Measurements from ENCODE around the gene INAFM1. TPM values are rescaled to one million over a fixed set of nuclear protein-coding genes. Genes with fewer than 3 reads are reported as not detected.
"Not testable (repeated sequence)": the region's sequence is repeated elsewhere in the genome, so short reads cannot be mapped to it uniquely, and the experiment has no call there.

The INAFM1 gene
- polyA plus RNA-seq, 1 of the 3 experiments (the other 2 are of a cell fraction), result 5.5 TPM

- Histone ChIP-seq H3K27ac (ENCODE audit: low read depth in 2 of 2, low read length in 1 of 2) (peak overlapping the region in 1 of 2 experiments; percentile 39; a peak in 2 of 4 replicates), H3K9ac (peak overlapping the region; percentile 59; the same call in 1 of the 2 replicates), H3K36me3 (replicated peaks in 1 of 2; ENCODE audit: control insufficient read depth in 1 of 2, insufficient read depth in 2 of 2, low read length in 1 of 2) (peaks cover 6 to 8% of the 10 kb centered on the region in 2 experiments), H3K27me3 (ENCODE audit: insufficient read depth) (no peaks in the 10 kb centered on the region), H3K9me3 (no peaks in the 10 kb centered on the region), H3K79me2 (ENCODE audit: insufficient read depth) (no peaks in the 10 kb centered on the region), H4K20me1 (ENCODE audit: insufficient read depth) (no peaks in the 10 kb centered on the region; the same call in 1 of the 2 replicates), H3K9me2 (no peaks in the 10 kb centered on the region), H3K4me1 (ENCODE audit: control insufficient read depth in 1 of 2, insufficient read depth in 2 of 2, low read depth in 1 of 2, low read length in 1 of 2) (peaks cover 10 to 18% of the 10 kb centered on the region in 2 experiments; a peak in 3 of 4 replicates), H3K4me2 (peak overlapping the region; percentile 82), H3K4me3 (ENCODE audit: low read depth in 2 of 2, low read length in 1 of 2) (peak overlapping the region in 1 of 2 experiments; percentile 56; a peak in 2 of 4 replicates), H2AFZ (ENCODE audit: low read depth) (no peak overlapping the region), H3F3A (replicated peaks; ENCODE audit: insufficient read depth) (peaks cover 28% of the 10 kb centered on the region)
- ChIA-PET CTCF (interaction anchor here (0.7 to 3.7 kb wide), 10 partner anchors 9 to 423 kb away, joined by 3 to 34 read pairs (median 5); partner anchors contain the start of gene DHX34), POLR2A (interaction anchor here (2.6 kb wide), 1 partner anchor 19 kb away, joined by 18 read pairs; the partner anchor contains the start of gene CCDC9)
- TF ChIP-seq TAF1 (IDR thresholded peaks at IDR 0.05; ENCODE audit: borderline replicate concordance, low read depth, low read length) (no peak), EP300 (IDR thresholded peaks at IDR 0.05; ENCODE audit: borderline replicate concordance in 1 of 2, low read depth in 1 of 2, low read length in 1 of 2) (no peak), GABPA (IDR thresholded peaks at IDR 0.05; ENCODE audit: low read depth) (no peak), FOSL2 (IDR thresholded peaks at IDR 0.05; ENCODE audit: borderline replicate concordance, low read depth) (no peak), EZH2phosphoT487 (IDR thresholded peaks at IDR 0.05; ENCODE audit: borderline replicate concordance, low read depth) (no peak), YY1 (IDR thresholded peaks at IDR 0.05; ENCODE audit: low read depth) (no peak), MAX (IDR thresholded peaks at IDR 0.05; ENCODE audit: low read depth) (no peak), ELF1 (IDR thresholded peaks at IDR 0.05) (no peak)
- DNase-seq, result no peak
- WGBS (ENCODE audit: low lambda C conversion rate), result 73% methylated on average over 10 of the region's 13 CpGs
Observed at GRCh38 chr19:47275791-47276461, 1.2 kb downstream of the INAFM1 start.

- H3K4me3 ChIP-seq (ENCODE audit: low read depth in 2 of 2, low read length in 1 of 2); H3K36me3 ChIP-seq (replicated peaks in 1 of 2; ENCODE audit: control insufficient read depth in 1 of 2, insufficient read depth in 2 of 2, low read length in 1 of 2); DNase-seq; H3K9me2 ChIP-seq; H3K9ac ChIP-seq; H4K20me1 ChIP-seq (ENCODE audit: insufficient read depth); H3K79me2 ChIP-seq (ENCODE audit: insufficient read depth); H3K27ac ChIP-seq (ENCODE audit: low read depth in 2 of 2, low read length in 1 of 2); H2AFZ ChIP-seq (ENCODE audit: low read depth); H3K27me3 ChIP-seq (ENCODE audit: insufficient read depth); H3K9me3 ChIP-seq; H3K4me2 ChIP-seq: not testable (repeated sequence)
- Histone ChIP-seq H3K4me1 (ENCODE audit: control insufficient read depth in 1 of 2, insufficient read depth in 2 of 2, low read depth in 1 of 2, low read length in 1 of 2) (peaks cover 10 to 18% of the 10 kb centered on the region in 2 experiments; a peak in 3 of 4 replicates), H3F3A (replicated peaks; ENCODE audit: insufficient read depth) (peaks cover 28% of the 10 kb centered on the region)
- ChIA-PET POLR2A (interaction anchor here (2.6 kb wide), 1 partner anchor 20 kb away, joined by 18 read pairs; the partner anchor contains the start of gene CCDC9), CTCF (interaction anchor here (0.9 to 3.7 kb wide), 5 partner anchors 8 to 115 kb away, joined by 3 to 34 read pairs (median 14); partner anchors contain the start of gene DHX34)
- 94% methylated on average over 3 of the region's 3 CpGs for WGBS (ENCODE audit: low lambda C conversion rate)
Observed at GRCh38 chr19:47276513-47276912, 1.8 kb downstream of the INAFM1 start.

- H3K36me3 ChIP-seq (replicated peaks in 1 of 2; ENCODE audit: control insufficient read depth in 1 of 2, insufficient read depth in 2 of 2, low read length in 1 of 2), result peaks cover 0 to 8% of the 10 kb centered on the region in 2 experiments
- H3K27me3 ChIP-seq (ENCODE audit: insufficient read depth), result no peaks in the 10 kb centered on the region
- H2AFZ ChIP-seq (ENCODE audit: low read depth), result no peak overlapping the region
- H3F3A ChIP-seq (replicated peaks; ENCODE audit: insufficient read depth), result peaks cover 15% of the 10 kb centered on the region
- TF ChIP-seq RFX5 (IDR thresholded peaks at IDR 0.05; ENCODE audit: low read length) (no peak), ZBTB33 (IDR thresholded peaks at IDR 0.05; ENCODE audit: borderline replicate concordance, low read depth) (no peak), EP300 (IDR thresholded peaks at IDR 0.05; ENCODE audit: borderline replicate concordance in 1 of 2, low read depth in 1 of 2, low read length in 1 of 2) (no peak), MAX (IDR thresholded peaks at IDR 0.05; ENCODE audit: low read depth) (no peak), TAF1 (IDR thresholded peaks at IDR 0.05; ENCODE audit: borderline replicate concordance, low read depth, low read length) (no peak), CHD2 (IDR thresholded peaks at IDR 0.05; ENCODE audit: low read length, partially characterized antibody) (no peak), FOXJ3 (CRISPR knock-in tag; IDR thresholded peaks at IDR 0.05) (no peak), CTCF (IDR thresholded peaks at IDR 0.05) (peak; percentile 61)
- no peak overlapping the region; a peak in 1 of 4 replicates for H3K4me3 ChIP-seq (ENCODE audit: low read depth in 2 of 2, low read length in 1 of 2)
- 92% methylated on average over 13 of the region's 13 CpGs for WGBS (ENCODE audit: low lambda C conversion rate)
- no peaks in the 10 kb centered on the region; the same call in 1 of the 2 replicates for H4K20me1 ChIP-seq (ENCODE audit: insufficient read depth)
- peak; percentile 51 for DNase-seq
- no peak overlapping the region for H3K4me2 ChIP-seq
- H3K27ac ChIP-seq (ENCODE audit: low read depth in 2 of 2, low read length in 1 of 2), result no peak overlapping the region
- ChIA-PET CTCF (interaction anchor here (0.6 to 0.7 kb wide), 2 partner anchors 14 to 23 kb away, joined by 3 read pairs; no protein-coding TSS in a partner anchor), POLR2A (no interaction called here)
- H3K9me3 ChIP-seq, result no peaks in the 10 kb centered on the region
- H3K9ac ChIP-seq, result no peak overlapping the region
- no peaks in the 10 kb centered on the region for H3K9me2 ChIP-seq
- H3K4me1 ChIP-seq (ENCODE audit: control insufficient read depth in 1 of 2, insufficient read depth in 2 of 2, low read depth in 1 of 2, low read length in 1 of 2), result peaks cover 8 to 10% of the 10 kb centered on the region in 2 experiments; a peak in 3 of 4 replicates
- H3K79me2 ChIP-seq (ENCODE audit: insufficient read depth), result no peaks in the 10 kb centered on the region
Observed at GRCh38 chr19:47280183-47280797, 5.6 kb downstream of the INAFM1 start.
